ENCODE data around the gene PTPN2.
"Not testable (repeated sequence)": the region's sequence is repeated elsewhere in the genome, so short reads cannot be mapped to it uniquely, and the experiment has no call there.

PTPN2 gene

GRCh38 chr18:12890964-12891363 lies 6.9 kb upstream of the PTPN2 start:
- DNase-seq, result no peak

GRCh38 chr18:12886498-12887126 lies 2.6 kb upstream of the PTPN2 start:
- peak; percentile 44 for DNase-seq

DNA sequence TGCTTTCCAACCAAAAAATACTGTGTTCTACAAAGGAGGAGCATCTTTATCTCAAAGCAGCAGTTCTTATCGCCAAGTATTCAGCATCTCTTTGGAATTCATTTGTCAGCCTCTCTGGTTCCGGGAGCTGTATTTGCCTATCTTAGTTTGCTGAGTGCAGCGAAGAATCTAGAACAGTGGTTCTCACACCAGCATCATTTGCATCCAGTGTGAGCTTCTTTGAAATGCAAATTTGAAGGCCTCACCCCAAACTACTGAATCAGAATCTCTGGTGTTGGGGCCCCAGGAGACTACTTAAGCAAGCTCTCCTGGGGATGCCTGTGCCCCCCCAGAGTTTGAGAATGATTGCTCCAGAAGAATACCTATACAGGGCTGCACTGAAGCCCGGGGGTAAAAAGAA lies 1.5 kb upstream of the PTPN2 start:
- no peak for DNase-seq

DNA sequence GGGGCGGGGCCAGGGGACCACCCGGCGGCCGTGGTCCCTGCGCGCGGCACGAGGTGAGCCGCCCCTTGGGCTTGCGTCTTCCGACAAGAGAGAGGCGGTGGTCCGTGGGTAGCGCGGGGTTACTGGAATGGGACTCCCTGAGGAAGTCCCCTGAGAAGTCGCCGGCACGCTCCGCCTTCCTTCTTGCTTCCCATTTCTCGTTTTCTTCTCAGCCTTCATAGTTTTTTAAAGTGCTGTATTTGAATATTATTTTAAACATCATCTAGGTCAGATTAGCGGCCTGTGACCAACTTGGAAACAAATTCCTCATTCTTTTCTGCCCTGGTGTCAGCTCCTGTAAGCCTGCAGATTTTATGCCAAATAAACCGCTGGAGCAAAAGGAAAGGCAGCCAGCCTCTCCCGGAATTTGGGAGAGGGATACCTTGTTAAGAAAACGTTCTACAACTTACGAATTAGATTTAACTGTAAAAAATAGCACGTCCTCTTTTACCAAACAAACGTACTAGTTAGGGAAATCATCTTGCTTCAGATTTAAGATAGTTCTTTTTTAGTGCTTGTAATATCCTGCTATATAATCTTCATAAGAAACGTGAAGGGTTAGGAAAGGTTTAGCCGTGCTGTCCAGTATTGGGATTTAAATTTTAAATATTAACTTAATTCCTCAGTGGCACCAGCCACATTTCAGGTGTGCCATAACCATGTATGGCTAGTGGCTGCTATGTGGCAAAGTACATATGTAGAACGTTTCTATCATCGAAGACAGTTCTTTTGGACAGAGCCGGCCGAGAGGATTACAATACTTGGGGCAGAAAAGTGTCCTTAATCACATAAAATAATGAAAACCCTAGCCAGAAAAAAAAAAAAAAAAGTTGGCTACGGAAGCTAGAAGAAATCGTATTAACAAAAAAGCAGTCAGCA lies 628 bp upstream of the PTPN2 start:
- DNase-seq, result no peak

GRCh38 chr18:12883372-12883683 lies 709 bp downstream of the PTPN2 start:
- no peak for DNase-seq

DNA sequence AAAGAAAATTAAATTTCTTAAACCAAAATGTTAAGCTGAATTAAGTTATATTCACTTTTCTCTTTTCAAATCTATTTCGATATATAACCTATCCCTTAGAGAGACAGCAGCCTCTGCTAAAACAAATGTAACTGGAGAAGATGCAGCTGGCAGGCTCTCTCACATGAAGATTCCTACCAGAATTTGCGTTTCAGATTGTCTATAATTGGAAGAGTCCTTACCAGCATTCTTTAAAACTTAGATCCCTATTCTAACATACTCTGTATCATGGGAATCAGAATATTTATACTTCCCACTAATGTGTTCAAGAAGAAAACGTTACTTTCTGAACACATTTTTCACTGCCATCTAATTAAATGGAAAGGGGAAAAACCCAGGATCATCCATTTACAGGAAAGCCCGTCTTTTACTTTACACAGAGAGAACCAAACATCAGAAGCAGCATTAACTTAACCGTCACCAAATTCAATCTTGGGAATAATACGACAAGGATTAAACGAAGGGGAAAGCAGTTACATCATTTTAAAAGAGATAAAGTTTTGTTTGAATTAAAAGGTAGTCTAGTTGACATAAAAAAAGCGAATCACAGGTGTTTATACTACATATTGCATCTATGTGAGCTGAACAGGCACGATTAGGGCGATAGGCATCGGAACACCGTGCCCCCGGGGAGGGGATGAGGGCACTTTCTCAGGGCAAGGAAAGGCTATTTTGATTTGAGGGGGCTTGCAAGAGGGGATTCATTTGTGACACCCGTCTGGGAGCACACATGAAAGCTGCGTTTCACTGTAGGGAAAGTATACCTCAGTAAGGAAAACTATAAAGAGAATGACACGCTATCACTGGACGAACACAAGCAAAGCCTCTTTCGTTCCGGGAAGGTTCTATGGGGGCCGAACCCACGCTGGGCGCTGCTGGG lies 1.3 kb downstream of the PTPN2 start:
- DNase-seq, result no peak

GRCh38 chr18:12880541-12880910 lies 3.5 kb downstream of the PTPN2 start:
- DNase-seq, result no peak

- no peak for DNase-seq
Observed at GRCh38 chr18:12879840-12880540, 4.0 kb downstream of the PTPN2 start.

DNA sequence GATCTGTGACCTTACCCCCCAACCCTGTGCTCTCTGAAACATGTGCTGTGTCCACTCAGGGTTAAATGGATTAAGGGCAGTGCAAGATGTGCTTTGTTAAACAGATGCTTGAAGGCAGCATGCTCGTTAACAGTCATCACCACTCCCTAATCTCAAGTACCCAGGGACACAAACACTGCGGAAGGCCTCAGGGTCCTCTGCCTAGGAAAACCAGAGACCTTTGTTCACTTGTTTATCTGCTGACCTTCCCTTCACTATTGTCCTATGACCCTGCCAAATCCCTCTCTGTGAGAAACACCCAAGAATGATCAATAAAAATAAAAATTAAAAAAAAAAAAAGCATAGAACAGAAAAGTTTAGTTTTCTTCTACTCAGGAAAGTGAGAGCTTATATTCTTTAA lies 9.0 kb downstream of the PTPN2 start:
- DNase-seq, result not testable (repeated sequence)

DNA sequence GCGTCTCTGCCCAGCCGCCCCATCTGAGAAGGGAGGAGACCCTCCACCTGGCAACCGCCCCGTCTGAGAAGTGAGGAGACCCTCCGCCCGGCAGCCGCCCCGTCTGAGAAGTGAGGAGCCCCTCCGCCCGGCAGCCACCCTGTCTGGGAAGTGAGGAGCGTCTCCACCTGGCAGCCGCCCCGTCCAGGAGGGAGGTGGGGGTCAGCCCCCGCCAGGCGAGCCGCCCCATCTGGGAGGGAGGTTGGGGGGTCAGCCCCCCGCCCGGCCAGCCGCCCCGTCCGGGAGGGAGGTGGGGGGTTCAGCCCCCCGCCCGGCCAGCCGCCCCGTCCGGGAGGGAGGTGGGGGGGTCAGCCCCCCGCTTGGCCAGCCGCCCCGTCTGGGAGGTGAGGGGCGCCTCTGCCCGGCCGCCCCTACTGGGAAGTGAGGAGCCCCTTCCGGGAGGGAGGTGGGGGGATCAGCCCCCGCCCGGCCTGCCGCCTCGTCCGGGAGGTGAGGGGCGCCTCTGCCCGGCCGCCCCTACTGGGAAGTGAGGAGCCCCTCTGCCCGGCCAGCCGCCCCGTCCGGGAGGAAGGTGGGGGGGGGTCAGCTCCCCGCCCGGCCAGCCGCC lies 10.0 kb downstream of the PTPN2 start:
- not testable (repeated sequence) for DNase-seq

DNA sequence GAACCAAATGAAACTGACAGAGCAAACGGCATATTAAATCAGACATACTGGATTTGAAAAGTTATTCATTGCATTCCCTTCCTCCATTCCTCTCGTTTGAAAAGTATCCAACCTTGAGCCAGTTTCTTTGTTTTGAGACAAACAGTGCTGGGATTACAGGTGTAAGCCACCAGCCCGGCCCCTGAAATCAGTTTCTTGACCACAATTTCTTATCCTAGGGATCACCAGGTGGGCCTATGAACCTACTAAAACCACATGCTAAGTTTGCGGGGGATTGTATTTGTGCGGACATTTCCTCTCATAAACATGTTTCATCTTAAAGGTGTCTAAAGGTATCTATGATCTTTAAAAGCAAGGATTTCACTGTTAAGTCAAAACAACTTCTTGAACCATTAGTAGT lies 11.6 kb downstream of the PTPN2 start:
- DNase-seq, result no peak

- no peak for DNase-seq
Observed at GRCh38 chr18:12868576-12868975, 15.5 kb downstream of the PTPN2 start.

GRCh38 chr18:12867441-12868123 lies 16.5 kb downstream of the PTPN2 start:
- no peak for DNase-seq

DNA sequence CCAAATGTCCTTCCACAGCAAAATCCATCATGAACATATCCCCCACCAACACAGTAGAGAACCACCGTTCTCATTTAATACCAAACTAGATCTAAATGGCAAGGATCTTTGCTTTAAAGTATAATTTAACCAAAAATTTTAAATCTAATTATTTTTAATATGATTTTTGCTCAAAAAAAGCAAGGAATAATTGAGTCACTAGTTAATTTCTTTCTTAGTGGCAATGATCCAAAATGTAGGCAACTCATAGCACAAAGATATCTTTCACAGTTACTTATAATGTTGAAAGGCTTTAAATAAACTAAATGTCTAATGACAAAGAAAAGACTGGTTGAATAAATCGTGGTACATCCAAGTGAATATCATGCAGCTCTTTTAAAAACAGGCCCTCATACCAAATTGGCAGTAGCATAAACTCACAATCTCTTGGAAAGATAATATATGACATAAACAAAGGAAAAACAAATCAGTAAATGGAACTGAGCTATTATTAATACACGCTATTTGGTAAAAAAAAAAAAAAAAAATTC lies 20.3 kb downstream of the PTPN2 start:
- no peak for DNase-seq

DNA sequence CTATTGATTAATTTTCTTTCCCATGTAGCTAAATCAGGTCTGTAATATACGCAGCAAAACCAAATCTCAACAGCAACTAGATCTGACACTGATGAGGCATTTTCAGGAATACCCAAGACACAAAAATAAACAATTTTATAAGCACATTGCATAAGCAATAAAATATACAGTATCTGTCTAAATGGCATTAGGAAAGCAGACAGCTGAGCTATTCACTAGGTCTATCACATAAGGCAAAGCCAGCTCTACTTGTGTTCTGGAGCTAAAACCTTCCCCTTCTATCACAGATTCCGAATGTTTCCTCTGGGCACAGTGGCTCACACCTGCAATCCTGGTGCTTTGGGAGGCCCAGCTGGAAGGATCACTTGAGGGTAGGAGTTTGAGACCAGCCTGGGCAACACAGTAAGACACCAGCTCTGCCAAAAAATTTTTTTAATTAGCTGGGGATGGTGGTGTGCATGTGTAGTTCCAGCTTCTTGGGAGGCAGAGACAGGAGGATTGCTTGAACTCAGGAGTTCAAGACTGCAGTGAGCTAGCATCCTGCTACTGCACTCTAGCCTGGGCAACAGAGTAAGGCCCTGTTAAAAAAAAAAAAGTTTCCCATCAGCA lies 21.1 kb downstream of the PTPN2 start:
- no peak for DNase-seq

- no peak for DNase-seq
Observed at GRCh38 chr18:12862467-12862866, 21.6 kb downstream of the PTPN2 start.

- no peak for DNase-seq
Observed at GRCh38 chr18:12861637-12862036, 22.4 kb downstream of the PTPN2 start.

DNA sequence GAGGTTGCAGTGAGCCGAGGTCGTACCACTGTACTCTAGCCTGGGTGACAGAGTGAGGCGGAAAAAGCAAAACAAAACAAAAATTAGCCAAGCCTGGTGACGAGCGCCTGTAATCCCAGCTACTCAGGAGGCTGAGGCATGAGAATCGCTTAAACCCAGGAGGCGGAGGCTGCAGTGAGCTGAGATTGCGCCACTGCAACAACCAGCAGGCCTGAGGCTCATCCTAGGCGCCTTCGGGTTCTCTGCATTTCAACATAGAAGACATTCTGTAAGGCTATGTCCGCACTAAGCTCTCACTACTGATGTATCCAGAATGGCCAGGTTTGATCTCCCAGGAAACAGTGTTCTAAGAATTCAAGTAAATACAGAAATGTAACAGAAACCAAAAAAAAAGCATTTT lies 23.5 kb downstream of the PTPN2 start:
- no peak for DNase-seq

DNA sequence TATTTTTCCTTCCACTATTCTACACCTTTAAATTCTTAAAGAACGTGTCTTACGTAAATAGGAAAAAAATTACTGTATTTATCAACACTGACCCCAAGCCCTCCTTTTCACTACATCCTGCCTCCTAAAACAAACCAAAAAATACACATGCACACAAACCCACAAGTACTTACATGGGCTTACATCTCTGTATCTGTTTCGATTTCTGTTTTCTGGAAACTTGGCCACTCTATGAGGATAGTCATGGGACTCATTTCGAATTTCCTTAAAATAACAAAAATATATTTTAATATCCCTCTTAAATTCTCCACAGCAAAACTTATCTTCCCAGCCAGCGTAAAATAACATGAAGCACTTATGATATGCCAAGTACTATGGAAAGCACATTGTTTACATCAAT lies 25.0 kb downstream of the PTPN2 start:
- no peak for DNase-seq

DNA sequence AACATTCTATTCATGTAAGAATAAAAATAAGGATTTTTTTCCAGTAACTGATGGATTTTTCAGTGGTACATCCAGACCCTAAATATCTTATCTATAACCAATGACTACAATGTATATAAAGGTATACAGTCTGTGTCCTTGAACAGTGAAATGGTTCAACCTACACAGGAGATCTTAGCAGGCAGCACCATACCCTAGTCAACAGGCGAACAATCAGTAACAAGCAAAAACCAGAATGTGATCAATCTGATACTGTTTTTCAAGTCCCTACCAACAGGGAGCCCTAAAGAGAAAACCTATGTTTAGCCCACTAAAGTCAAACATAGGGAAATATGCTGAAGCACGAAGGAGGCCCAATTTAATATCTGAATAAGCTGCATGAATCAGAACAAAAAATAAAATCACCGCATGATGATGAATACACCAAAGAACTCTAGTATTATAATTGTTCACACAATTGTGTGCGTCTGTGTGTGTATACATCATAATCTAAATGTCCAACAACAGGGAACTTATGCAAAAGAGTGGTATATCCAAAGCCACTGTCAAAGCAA lies 26.0 kb downstream of the PTPN2 start:
- peak; percentile 37 for DNase-seq
